GM21360 (cell line): ENCODE data around the gene WDTC1.
"Not testable (repeated sequence)": the region's sequence is repeated elsewhere in the genome, so short reads cannot be mapped to it uniquely, and the experiment has no call there.

Experiments
- ATAC-seq: cut with Tn5 transposase; IDR thresholded peaks from one replicate; pipeline ENCODE4 v1.9.1; 2021; ENCODE audit warnings: mild to moderate bottlenecking, moderate library complexity; ENCODE audit not compliant: unreplicated experiment

The WDTC1 gene

DNA sequence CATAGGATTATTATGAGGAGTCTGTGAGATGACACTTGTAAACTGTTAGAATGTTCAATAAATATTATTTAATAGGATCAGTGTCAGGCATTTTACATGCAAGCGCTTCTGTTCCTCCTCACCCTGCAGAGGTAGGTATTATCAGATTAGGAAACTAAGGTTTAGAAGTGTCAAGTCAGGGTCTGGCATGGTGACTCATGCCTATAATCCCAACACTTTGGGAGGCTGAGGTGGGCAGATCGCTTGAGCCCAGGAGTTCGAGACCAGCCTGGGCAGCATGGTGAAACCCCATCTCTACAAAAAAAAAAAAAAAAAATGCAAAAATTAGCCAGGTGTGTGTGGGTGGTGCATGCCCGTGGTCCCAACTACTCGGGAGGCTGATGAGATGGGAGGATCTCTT lies 9.2 kb downstream of the WDTC1 start:
- not testable (repeated sequence) for ATAC-seq

DNA sequence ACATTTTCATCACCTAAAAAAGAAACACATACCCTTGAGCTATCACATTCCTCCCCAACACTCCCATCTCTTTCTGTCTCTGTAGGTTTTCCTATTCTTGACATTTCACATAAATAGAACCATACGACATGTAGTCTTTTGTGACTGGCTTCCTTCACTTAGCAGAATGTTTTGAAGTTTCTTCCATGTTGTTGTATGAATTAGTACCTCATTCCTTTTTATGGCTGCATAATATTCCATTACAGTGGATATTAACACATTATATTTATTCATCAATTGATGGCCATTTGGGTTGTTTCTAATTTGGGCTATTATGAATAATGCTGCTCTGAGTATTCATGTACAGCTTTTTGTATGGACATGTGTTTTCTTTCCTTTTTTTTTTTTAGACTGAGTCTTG lies 11.8 kb downstream of the WDTC1 start:
- ATAC-seq, result no peak

DNA sequence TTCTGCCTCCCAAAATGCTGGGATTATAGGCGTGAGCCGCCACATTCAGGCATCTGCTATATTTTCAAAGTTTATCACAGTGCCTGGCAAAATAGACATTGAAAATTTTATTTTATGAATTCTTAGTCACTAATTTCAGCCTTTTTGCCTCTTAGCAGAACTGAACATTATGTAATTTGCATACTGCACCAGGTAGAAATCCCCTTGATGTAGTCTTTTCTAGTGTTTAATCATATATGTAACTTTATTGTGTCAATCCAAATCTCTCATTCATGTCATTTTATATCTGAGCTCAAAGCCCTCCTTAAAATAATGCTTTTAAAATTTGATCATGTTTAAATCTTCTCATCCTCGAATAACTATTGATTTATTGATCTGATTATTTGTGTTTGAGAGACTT lies 19.2 kb downstream of the WDTC1 start:
- no peak for ATAC-seq

DNA sequence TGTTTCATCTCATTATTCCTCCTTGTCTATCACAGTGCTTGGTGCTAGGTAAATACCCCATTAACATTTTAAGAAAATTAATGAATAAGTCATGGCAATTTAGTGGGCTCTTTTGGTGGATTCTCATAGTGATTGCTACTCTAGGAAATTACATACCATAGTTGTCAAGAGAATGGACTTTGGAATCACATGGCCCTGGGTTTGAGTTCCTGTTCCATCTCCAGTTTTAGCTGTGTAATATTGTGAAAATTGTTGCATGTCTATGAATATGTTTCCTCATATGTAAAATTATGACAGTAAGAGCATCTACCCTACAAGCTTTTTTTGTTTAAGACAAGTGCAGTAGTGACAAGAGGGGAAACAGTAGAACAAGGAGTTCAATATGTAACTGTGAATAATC lies 20.7 kb downstream of the WDTC1 start:
- no peak for ATAC-seq

DNA sequence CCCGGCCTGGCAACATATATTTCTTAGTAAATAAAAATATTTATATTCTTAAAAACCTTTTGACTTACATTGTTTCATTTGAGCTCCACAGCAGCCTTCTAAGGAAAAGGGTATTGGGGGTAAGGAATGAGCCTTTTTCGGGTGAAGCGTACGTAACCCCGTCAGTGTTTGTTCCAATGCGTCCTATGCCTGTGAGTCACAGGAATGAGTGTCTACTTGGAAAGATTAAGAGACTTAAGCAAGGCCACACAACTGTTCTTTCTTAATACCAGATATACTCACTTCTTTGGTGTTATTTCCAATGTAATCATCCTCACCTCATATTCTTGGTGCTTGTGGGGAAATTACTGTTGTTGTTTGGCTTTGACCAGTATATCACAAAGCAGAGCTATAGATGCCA lies 22.7 kb downstream of the WDTC1 start:
- no peak for ATAC-seq

DNA sequence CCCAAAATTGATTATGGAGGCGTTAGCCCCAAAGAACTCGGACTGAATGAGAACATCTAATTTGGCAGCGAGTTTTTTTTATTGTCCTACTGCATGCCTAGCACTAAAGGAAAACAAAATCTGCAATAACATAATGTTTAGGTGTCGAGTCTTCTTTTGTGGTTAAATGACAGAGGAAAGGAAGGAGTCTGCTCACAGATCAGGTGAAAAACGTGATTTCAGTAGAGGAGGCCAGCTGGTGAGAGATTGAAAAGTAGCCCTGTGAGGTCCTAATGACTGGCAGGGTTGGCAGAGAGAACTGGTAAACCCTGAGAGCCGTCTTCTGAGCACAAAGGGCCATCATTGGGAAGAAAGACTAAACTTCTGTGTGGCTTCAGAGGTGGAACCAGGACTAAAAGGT lies 24.2 kb downstream of the WDTC1 start:
- ATAC-seq, result no peak

DNA sequence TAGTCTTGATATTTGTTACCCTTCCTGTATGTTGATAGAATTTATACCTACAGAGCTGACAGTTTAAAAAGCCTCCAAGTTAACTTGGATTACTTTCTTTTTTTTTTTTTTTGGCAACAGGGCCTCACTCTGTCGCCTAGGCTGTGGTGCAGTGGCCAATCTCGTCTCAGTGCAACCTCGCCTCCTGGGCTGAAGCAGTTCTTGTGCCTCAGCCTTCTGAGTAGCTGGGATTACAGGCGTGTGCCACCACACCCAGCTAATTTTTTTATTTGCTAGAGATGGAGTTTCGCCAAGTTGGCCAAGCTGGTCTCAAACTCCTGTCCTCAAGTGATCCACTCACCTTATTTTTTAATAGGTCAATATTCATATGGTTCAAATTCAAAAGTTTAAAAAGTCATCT lies 32.7 kb downstream of the WDTC1 start:
- ATAC-seq, result no peak

DNA sequence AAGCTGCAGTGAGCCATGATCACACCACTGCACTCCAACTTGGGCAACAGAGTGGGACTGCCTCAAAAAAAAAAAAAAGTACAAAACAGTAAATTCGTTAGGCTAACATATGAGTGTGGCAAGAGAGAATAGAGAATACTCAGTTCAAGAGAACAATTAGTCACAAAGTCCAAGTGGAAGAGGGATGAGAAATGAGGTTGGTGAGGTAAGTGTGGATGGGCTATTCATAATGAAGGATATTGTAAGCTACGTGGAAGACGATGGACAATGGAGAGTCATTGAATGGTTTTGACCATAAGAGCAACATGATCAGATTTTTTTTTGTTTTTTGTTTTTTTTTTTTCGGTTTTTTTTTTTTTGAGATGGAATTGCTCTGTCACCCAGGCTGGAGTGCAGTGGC lies 34.8 kb downstream of the WDTC1 start:
- no peak for ATAC-seq

DNA sequence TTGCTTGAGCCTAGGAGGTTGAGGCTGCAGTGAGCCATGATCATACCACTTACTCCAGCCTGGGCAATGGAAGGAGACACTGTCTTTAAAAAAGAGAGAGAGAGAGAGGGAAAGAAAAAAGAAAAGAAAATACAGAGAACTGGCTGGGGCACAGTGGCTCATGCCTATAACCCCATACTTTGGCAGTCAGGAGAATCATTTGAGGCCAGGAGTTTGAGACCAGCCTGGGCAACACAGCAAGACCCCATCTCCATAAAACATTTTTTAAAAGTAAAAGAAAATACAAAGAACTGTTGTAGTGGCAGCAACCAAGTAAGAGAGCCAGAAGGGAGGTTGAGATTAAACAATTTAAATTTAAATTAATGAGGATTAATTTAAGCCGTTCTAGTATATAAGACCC lies 39.8 kb downstream of the WDTC1 start:
- ATAC-seq, result no peak

DNA sequence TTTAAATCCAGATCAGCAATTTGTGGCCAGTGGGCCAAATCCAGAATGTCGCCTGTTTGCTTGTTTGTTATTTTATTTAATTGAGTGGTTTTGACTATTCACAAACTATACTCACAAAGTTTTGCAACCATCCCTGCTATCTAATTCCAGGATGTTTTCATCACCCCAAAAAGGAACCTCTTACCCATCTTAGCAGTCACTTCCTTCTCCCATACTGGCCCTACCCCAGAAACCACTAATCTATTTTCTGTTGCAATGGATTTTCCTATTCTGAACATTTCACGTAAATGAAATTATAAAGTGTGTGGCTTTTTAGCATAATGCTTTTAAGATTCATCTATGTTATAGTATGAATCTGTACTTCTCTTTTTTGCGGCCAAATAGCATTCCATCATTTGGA lies 41.3 kb downstream of the WDTC1 start:
- no peak for ATAC-seq

DNA sequence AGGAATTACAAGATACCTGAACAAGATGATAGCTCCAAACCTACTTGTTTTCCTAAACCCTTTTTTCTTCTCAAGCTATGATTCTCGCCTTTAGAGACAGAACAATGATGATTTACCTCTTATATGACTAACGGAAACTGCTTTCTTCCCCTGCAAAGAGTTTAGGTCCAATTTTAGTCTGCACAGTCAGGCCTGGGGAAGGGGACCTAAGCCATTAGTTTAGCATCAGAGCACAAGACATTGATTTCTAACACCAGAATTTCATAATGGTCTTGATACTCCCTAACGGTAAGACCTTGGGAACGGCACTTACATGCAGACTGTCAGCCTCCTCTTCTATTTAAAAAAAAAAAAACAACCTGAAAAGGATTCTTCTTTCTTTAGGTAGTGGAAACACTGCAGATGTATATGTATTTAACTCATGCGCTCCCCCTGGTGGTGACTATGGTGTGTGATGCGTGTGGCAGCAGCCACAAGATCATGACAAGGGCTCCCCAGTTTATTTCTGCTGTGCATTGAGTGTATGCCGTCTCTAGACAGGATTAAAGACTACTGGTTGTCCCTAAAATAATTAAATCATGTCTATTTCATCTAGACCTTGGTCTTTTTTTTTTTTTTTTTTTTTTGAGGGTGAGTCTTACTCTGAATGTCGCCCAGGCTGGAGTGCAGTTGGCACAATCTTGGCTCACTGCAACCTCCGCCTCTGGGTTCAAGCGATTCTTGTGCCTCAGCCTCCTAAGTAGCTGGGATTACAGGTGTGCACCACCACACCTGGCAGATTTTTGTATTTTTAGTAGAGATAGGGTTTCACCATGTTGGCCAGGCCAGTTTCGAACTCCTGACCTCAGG lies 50.2 kb downstream of the WDTC1 start:
- ATAC-seq, result no peak

DNA sequence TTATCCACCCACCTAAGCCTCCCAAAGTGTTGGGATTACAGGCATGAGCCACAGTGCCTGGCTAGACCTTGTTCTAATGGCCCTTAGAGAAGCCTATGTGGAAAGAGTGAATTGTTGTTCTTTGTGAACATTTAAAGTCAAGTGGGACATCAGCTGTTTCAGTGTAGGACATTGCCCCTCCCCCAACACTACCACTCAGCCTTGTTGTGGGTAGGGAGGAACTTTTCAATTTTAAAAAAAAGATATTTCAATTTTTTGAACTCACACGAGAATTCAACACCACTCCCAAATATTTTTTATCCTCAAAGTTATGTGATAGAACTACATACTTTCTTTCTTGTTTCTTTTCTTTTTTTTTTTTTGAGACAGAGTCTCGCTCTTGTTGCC lies 50.8 kb downstream of the WDTC1 start:
- no peak for ATAC-seq

DNA sequence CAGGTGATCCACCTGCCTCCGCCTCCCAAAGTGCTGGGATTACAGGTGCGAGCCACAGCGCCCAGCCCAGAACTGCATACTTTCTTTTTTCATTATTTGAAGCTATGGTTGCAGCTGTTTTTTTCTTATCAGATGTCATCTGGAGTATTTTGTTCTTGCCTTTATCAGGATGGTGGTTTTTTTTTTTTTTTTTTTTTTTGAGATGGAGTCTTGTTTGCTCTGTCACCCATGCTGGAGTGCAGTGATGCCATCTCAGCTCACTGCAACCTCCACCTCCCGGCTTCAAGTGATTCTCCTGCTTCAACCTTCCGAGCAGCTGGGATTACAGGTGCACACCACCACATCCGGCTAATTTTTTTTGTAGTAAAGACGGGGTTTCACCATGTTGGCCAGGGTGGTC lies 51.4 kb downstream of the WDTC1 start:
- not testable (repeated sequence) for ATAC-seq

DNA sequence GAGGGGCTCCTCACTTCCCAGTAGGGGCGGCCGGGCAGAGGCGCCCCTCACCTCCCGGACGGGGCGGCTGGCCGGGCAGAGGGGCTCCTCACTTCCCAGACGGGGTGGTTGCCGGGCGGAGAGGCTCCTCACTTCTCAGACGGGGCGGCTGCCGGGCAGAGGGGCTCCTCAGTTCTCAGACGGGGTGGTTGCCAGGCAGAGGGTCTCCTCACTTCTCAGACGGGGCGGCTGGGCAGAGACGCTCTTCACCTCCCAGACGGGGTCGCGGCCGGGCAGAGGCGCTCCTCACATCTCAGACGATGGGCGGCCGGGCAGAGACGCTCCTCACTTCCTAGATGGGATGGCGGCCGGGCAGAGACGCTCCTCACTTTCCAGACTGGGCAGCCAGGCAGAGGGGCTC lies 54.7 kb downstream of the WDTC1 start:
- ATAC-seq, result not testable (repeated sequence)

DNA sequence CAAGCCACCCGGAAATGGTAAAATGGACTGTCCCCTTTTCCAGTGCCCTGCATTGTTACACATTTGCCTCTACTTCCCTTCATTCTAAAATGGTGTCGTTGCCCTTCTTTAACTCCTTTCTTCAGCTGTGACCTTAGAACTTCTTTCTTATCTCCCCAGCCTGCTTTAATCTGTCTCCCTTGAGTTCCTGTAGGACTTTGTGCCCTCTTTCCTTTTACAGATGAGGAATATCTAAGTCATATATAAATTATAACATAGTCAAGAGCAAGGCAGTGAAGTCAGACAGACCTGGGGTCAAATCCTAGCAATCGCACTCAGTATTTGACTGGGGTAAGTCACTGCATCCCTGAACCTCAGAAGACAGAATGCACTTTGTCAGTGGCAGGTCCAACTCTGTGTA lies 56.1 kb downstream of the WDTC1 start:
- no peak for ATAC-seq

DNA sequence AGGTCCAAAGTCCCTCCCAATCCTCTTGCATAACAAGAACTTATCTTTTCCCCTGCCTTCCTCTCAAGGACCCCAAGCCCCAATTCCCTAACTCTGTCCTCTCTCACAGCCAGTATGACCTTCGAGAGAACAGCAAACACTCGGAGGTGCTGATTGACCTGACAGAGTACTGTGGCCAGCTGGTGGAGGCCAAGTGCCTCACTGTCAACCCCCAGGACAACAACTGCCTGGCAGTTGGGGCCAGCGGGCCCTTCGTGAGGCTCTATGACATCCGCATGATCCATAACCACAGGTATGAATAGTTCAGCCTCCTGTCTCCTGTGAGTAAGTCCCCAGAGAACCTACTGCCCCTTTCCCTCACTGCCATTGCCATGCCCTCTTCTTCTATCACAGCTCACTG lies 57.7 kb downstream of the WDTC1 start:
- ATAC-seq, result no peak

DNA sequence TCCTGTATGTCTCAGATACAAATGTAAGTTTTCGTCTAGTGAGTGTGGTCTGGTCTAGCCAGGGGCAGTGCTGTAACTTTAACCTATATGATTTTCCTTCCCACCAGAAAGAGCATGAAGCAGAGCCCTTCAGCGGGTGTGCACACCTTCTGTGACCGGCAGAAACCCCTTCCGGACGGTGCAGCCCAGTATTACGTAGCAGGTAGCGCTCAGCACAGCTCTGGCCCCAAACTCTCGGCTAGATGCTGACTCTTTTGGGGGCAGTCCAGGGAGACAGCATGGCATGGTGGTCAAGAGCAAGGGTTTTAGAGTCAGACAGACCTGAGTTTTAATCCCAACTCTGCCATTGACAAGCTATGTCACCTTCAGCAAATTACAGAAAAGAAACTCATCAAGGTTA lies 59.5 kb downstream of the WDTC1 start:
- no peak for ATAC-seq

DNA sequence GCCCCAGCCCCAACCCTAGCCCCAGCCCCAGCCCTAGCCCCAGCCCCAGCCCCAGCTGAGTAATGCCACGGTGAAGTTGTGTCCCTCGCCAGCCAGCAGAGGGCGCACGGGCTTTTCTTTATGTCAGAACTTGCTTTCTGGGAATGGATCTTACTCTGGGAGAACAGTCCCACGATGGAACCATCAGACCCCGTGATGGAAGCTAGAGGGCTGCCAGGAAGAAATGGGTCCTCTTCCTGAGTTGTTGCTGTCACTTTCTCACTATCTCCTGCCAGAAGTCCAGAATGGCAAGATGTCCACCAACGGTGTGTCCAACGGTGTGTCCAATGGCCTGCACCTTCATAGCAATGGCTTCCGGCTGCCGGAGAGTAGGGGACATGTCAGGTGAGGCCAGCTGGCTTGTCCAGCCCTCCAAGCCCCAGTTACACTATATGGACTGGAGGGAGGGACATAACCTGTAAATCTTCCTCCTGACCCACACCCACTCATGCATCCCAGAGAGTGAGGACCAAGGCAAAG lies 62.4 kb downstream of the WDTC1 start:
- ATAC-seq, result no peak

DNA sequence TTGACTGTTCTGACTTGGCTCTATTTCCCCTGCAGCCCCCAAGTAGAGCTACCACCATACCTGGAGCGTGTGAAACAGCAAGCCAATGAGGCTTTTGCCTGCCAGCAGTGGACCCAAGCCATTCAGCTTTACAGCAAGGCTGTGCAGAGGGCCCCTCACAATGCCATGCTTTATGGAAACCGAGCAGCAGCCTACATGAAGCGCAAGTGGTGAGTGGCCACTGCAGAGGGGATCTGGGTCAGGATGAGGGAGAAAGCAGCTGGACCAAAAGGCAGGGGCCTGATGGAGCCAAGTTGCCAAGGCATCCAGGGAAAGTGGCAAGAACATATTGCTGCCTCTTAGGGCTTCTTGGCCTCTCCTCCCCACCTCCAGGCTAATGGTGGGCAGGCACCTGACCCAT lies 63.5 kb downstream of the WDTC1 start:
- no peak for ATAC-seq

DNA sequence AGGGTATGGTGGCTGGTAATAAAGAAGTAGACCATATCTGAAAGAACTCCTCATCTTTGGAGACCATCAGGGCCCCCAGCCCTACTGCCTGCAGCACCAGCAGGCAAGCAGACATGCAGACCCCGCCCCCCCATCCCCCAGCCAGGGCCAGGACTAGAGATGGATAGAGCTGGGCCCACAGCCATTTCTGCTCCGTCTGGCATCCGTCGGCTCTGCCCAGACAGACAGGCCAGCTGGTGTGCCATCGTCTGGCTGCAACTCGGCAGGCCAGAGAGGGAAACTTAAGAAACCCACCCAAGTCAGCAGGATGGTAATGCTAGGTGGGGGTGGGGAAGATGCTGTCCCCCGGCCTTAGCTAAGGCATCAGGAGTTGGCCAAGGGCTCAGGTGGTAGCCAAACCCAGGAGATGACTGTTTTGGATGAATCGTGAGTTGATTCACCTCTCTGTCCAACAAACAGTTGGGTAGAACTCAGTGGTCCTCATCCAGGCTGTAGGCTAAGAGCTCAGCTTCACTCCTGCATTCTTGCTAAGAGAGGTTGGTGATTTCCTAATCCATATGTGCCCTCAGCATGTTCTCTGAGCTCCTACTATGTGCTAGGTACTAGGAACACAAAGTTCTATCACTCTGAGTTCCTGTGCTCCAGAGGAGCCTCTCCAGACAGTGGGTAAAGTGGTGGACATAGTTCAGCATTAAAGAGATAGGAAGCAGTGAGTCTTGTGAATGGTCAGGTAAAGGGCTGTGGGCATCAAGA lies 64.4 kb downstream of the WDTC1 start:
- no peak for ATAC-seq

DNA sequence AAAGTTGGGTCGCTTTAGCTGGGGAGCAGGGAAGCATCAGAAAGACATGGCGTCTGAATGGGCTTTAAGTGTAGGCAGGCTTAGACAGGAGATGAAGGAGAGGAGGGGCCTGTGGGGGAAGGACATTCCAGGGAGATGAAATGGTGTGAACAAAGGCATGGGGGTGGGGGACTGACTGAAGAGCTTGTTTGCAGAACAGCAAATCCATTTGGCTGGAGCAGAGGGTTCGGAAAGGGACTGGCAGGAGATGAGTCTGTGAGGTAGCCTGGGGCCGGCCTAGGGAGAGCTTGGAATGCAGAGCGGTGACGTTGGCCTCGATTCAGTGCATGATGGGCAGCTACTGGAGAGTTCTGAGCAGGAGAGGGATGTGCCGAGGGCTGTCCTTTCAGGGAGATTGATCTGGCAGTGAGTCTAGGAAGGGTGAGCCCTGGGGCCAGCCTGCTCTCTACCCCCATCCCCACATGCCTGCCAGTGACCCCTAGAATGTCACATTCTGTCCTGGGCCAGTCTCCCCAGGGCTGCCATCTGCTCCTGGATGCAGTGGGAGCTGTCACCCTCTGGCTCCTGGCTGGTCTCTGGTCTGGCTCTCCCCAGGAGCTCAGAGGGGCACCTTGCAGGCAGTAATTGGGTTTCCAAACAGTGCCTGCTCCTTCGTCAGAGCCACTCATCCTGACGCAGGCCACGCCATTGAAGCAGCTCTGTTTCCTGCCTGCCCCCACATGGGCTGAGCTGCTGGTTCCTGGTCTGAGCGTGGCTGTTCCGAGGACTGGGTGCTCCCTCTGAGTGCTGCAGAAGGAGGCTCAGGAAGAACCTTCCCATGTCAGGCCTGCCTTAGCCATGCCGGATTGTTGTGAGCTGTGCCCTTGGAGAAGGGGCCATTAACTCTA lies 65.2 kb downstream of the WDTC1 start:
- no peak for ATAC-seq
